Measurements from ENCODE around the gene PACS1.

PACS1 gene

GRCh38 chr11:66190786-66191185 lies 120.7 kb downstream of the PACS1 start:
- Histone ChIP-seq H3K4me1 (peaks cover 0 to 19% (median 6%) of the 10 kb centered on the region in 10 experiments; a peak in 10 of 20 replicates), H3K4me2 (0 out of 22 replicates have a peak overlapping the region, but pooled peaks of 1 of the 11 experiments have one; percentile 2), H3K27me3 (no peaks in the 10 kb centered on the region), H3K27ac (no peak overlapping the region), H3K9ac (no peak overlapping the region), H3K36me3 (peaks cover 19 to 65% (median 35%) of the 10 kb centered on the region in 11 experiments; a peak in 21 of 22 replicates), H3K4me3 (no peak overlapping the region), H3K9me3 (replicated peaks in 1 of 11) (peaks cover 0 to 12% (median 3%) of the 10 kb centered on the region in 11 experiments; a peak in 5 of 22 replicates), H4K20me1 (peaks cover 0 to 62% (median 6%) of the 10 kb centered on the region in 11 experiments; a peak in 7 of 22 replicates)
- TF ChIP-seq Cebpa-rat (IDR thresholded peaks at IDR 0.05) = no peak

GRCh38 chr11:66192181-66192863 lies 122.2 kb downstream of the PACS1 start:
- H3K27ac ChIP-seq = no peak overlapping the region
- no peak for TF ChIP-seq Cebpa-rat (IDR thresholded peaks at IDR 0.05)
- H3K4me3 ChIP-seq = no peak overlapping the region
- no peak overlapping the region for H3K9ac ChIP-seq
- peaks cover 0 to 19% (median 6%) of the 10 kb centered on the region in 10 experiments; a peak in 10 of 20 replicates for H3K4me1 ChIP-seq
- H3K36me3 ChIP-seq = peaks cover 24 to 67% (median 46%) of the 10 kb centered on the region in 11 experiments
- no peak overlapping the region for H3K4me2 ChIP-seq
- H3K27me3 ChIP-seq = no peaks in the 10 kb centered on the region
- peaks cover 0 to 11% (median 3%) of the 10 kb centered on the region in 11 experiments; a peak in 5 of 22 replicates for H3K9me3 ChIP-seq (replicated peaks in 1 of 11)
- peaks cover 0 to 49% (median 0%) of the 10 kb centered on the region in 11 experiments; a peak in 6 of 22 replicates for H4K20me1 ChIP-seq

- Histone ChIP-seq H3K27me3 (no peaks in the 10 kb centered on the region), H3K9ac (no peak overlapping the region), H3K4me2 (no peak overlapping the region), H3K27ac (no peak overlapping the region), H3K4me1 (peaks cover 0 to 11% (median 5%) of the 10 kb centered on the region in 10 experiments; a peak in 7 of 20 replicates), H3K9me3 (replicated peaks in 1 of 11) (peaks cover 4 to 15% (median 10%) of the 10 kb centered on the region in 11 experiments; a peak in 21 of 22 replicates), H3K4me3 (no peak overlapping the region), H3K36me3 (peaks cover 42 to 83% (median 64%) of the 10 kb centered on the region in 11 experiments), H4K20me1 (peaks cover 0 to 29% (median 0%) of the 10 kb centered on the region in 11 experiments; a peak in 5 of 22 replicates)
- no peak for TF ChIP-seq Cebpa-rat (IDR thresholded peaks at IDR 0.05)
Observed at GRCh38 chr11:66194391-66194790, 124.3 kb downstream of the PACS1 start.

GRCh38 chr11:66195867-66196266 lies 125.8 kb downstream of the PACS1 start:
- Histone ChIP-seq H4K20me1 (peaks cover 0 to 23% (median 0%) of the 10 kb centered on the region in 11 experiments; a peak in 5 of 22 replicates), H3K27me3 (no peaks in the 10 kb centered on the region), H3K4me1 (peaks cover 0 to 3% (median under 1%) of the 10 kb centered on the region in 10 experiments; a peak in 5 of 20 replicates), H3K27ac (no peak overlapping the region), H3K4me2 (no peak overlapping the region), H3K4me3 (no peak overlapping the region), H3K9me3 (replicated peaks in 1 of 11) (peaks cover 19 to 28% (median 24%) of the 10 kb centered on the region in 11 experiments), H3K36me3 (peaks cover 57 to 88% (median 70%) of the 10 kb centered on the region in 11 experiments), H3K9ac (no peak overlapping the region)
- no peak for TF ChIP-seq Cebpa-rat (IDR thresholded peaks at IDR 0.05)

- H3K27ac ChIP-seq = no peak overlapping the region
- no peak for TF ChIP-seq Cebpa-rat (IDR thresholded peaks at IDR 0.05)
- H3K4me2 ChIP-seq = no peak overlapping the region
- H3K9ac ChIP-seq = no peak overlapping the region
- H3K4me3 ChIP-seq = no peak overlapping the region
- H3K4me1 ChIP-seq = peaks cover 0 to 7% (median 1%) of the 10 kb centered on the region in 10 experiments; a peak in 15 of 20 replicates
- peaks cover 41 to 51% (median 49%) of the 10 kb centered on the region in 11 experiments for H3K9me3 ChIP-seq (replicated peaks in 1 of 11)
- peaks cover 0 to 6% (median 0%) of the 10 kb centered on the region in 11 experiments; a peak in 2 of 22 replicates for H4K20me1 ChIP-seq
- H3K36me3 ChIP-seq = peaks cover 16 to 45% (median 24%) of the 10 kb centered on the region in 11 experiments
- H3K27me3 ChIP-seq = no peaks in the 10 kb centered on the region
Observed at GRCh38 chr11:66203847-66204246, 133.8 kb downstream of the PACS1 start.

- H4K20me1 ChIP-seq = peaks cover 0 to 11% (median 0%) of the 10 kb centered on the region in 11 experiments; a peak in 3 of 22 replicates
- no peak overlapping the region for H3K27ac ChIP-seq
- H3K9ac ChIP-seq = no peak overlapping the region
- no peak overlapping the region for H3K4me2 ChIP-seq
- no peaks in the 10 kb centered on the region for H3K27me3 ChIP-seq
- no peak overlapping the region for H3K4me3 ChIP-seq
- TF ChIP-seq Cebpa-rat (IDR thresholded peaks at IDR 0.05) = no peak
- peaks cover 36 to 45% (median 43%) of the 10 kb centered on the region in 11 experiments for H3K9me3 ChIP-seq (replicated peaks in 1 of 11)
- peaks cover 5 to 13% (median 7%) of the 10 kb centered on the region in 10 experiments for H3K4me1 ChIP-seq
- peaks cover 13 to 39% (median 21%) of the 10 kb centered on the region in 11 experiments; a peak in 21 of 22 replicates for H3K36me3 ChIP-seq
Observed at GRCh38 chr11:66204412-66204811, 134.3 kb downstream of the PACS1 start.

- H3K4me1 ChIP-seq = peaks cover 7 to 24% (median 14%) of the 10 kb centered on the region in 10 experiments
- H3K4me2 ChIP-seq = no peak overlapping the region
- H3K27ac ChIP-seq = no peak overlapping the region
Observed at GRCh38 chr11:66207816-66208215, 137.7 kb downstream of the PACS1 start.

GRCh38 chr11:66211100-66211499 lies 141.0 kb downstream of the PACS1 start:
- Histone ChIP-seq H3K9me3 (replicated peaks in 1 of 11) (no peaks in the 10 kb centered on the region), H3K27ac (no peak overlapping the region), H3K4me1 (peaks cover 9 to 24% (median 16%) of the 10 kb centered on the region in 10 experiments), H3K27me3 (no peaks in the 10 kb centered on the region), H4K20me1 (peaks cover 0 to 11% (median 0%) of the 10 kb centered on the region in 11 experiments; a peak in 3 of 22 replicates), H3K9ac (no peak overlapping the region), H3K4me2 (no peak overlapping the region), H3K36me3 (peaks cover 29 to 51% (median 39%) of the 10 kb centered on the region in 11 experiments), H3K4me3 (no peak overlapping the region)
- no peak for TF ChIP-seq Cebpa-rat (IDR thresholded peaks at IDR 0.05)

More at GRCh38 chr11:66207816-66208215, 137.7 kb downstream of the PACS1 start:
- no peak for TF ChIP-seq Cebpa-rat (IDR thresholded peaks at IDR 0.05)
- Histone ChIP-seq H3K9ac (no peak overlapping the region), H3K27me3 (no peaks in the 10 kb centered on the region), H4K20me1 (peaks cover 0 to 11% (median 0%) of the 10 kb centered on the region in 11 experiments; a peak in 3 of 22 replicates), H3K4me3 (no peak overlapping the region), H3K36me3 (peaks cover 18 to 36% (median 25%) of the 10 kb centered on the region in 11 experiments), H3K9me3 (replicated peaks in 1 of 11) (peaks cover 5 to 17% (median 13%) of the 10 kb centered on the region in 11 experiments; a peak in 18 of 22 replicates)

GRCh38 chr11:66216911-66217310 lies 146.8 kb downstream of the PACS1 start:
- peaks cover 0 to 38% (median 30%) of the 10 kb centered on the region in 10 experiments; a peak in 15 of 20 replicates for H3K4me1 ChIP-seq
- H3K27ac ChIP-seq = no peak overlapping the region
- no peak overlapping the region for H3K4me2 ChIP-seq
- H3K36me3 ChIP-seq = peaks cover 46 to 89% (median 71%) of the 10 kb centered on the region in 11 experiments
- H3K4me3 ChIP-seq = no peak overlapping the region
- no peak for TF ChIP-seq Cebpa-rat (IDR thresholded peaks at IDR 0.05)
- no peaks in the 10 kb centered on the region for H3K9me3 ChIP-seq (replicated peaks in 1 of 11)
- no peak overlapping the region for H3K9ac ChIP-seq
- H4K20me1 ChIP-seq = peaks cover 0 to 25% (median 0%) of the 10 kb centered on the region in 11 experiments; a peak in 5 of 22 replicates
- H3K27me3 ChIP-seq = no peaks in the 10 kb centered on the region

Measured in BLaER1 treated with 17β-estradiol and CSF1 and Interleukin-3, amounts not matched to agents 10 nM and 100 nM (cell line).